WTC11 (cell line): ENCODE measurements around the gene SMIM22. TPM values are rescaled to one million over a fixed set of nuclear protein-coding genes. Genes with fewer than 3 reads are reported as not detected.

Experiments used
- ATAC-seq: fragments of 200-7000 bp; cut with Tn5 transposase; 2 replicates; pipeline ENCODE4 v1.10.0; 2021; ENCODE audit warnings: mild to moderate bottlenecking, moderate library complexity
- CTCF ChIA-PET: fragments of 300-600 bp; sonication (Branson Sonifier 250); formaldehyde crosslinking; loops from one replicate; lab custom pipeline; 2021; ENCODE audit warnings: antibody characterized with exemption; lab: Charles Lee
- POLR2A ChIA-PET: fragments of 350-600 bp; sonication (Branson Sonifier 250); formaldehyde crosslinking; loops from one replicate; lab custom pipeline; 2021; ENCODE audit warnings: antibody characterized with exemption; lab: Charles Lee
- DNase-seq: peaks from one replicate; pipeline ENCODE4 v3.0.0; 2021; ENCODE audit warnings: low spot score
- H3K27ac Mint-ChIP-seq: 2 replicates; pipeline ENCODE4 v1.8.0; 2021; ENCODE audit warnings: mixed read lengths
- H3K27me3 Mint-ChIP-seq: 2 replicates; pipeline ENCODE4 v1.8.0; 2021; ENCODE audit warnings: low read depth, mild to moderate bottlenecking, moderate library complexity, mixed read lengths
- H3K36me3 Mint-ChIP-seq: 2 replicates; pipeline ENCODE4 v1.8.0; 2021; ENCODE audit warnings: mixed read lengths
- H3K4me1 Mint-ChIP-seq: 2 replicates; pipeline ENCODE4 v1.8.0; 2022; ENCODE audit warnings: mixed read lengths
- H3K4me3 Mint-ChIP-seq: 2 replicates; pipeline ENCODE4 v1.8.0; 2021; ENCODE audit warnings: mild to moderate bottlenecking, moderate library complexity, mixed read lengths
- H3K9me3 Mint-ChIP-seq: 2 replicates; pipeline ENCODE4 v1.8.0; 2021; ENCODE audit warnings: mixed read lengths
- AR ChIP-seq: fragments of 250-450 bp; sonication (Bioruptor Pico); IDR thresholded peaks from 2 replicates; pipeline ENCODE4 v1.9.0; 2021; ENCODE audit warnings: mild to moderate bottlenecking
- CBFB ChIP-seq: sonication (generic); formaldehyde crosslinking; IDR thresholded peaks from 2 replicates; pipeline ENCODE4 v1.8.1; 2022; ENCODE audit warnings: mild to moderate bottlenecking, low read depth, missing genetic modification reagents
- CREB1 ChIP-seq: sonication (generic); formaldehyde crosslinking; IDR thresholded peaks from 2 replicates; pipeline ENCODE4 v1.8.0; 2023; ENCODE audit warnings: mild to moderate bottlenecking, missing genetic modification reagents
- E2F1 ChIP-seq: sonication (generic); formaldehyde crosslinking; IDR thresholded peaks from 2 replicates; pipeline ENCODE4 v1.8.0; 2022; ENCODE audit warnings: mild to moderate bottlenecking, missing genetic modification reagents
- ESRRA ChIP-seq: sonication (generic); formaldehyde crosslinking; IDR thresholded peaks from 2 replicates; pipeline ENCODE4 v1.8.1; 2022; ENCODE audit warnings: mild to moderate bottlenecking, missing genetic modification reagents, borderline replicate concordance
- FOXP4 ChIP-seq: sonication (generic); formaldehyde crosslinking; IDR thresholded peaks from 2 replicates; pipeline ENCODE4 v1.8.0; 2022; ENCODE audit warnings: mild to moderate bottlenecking, missing genetic modification reagents
- GTF2I ChIP-seq: fragments of 250-450 bp; sonication (Bioruptor Pico); conservative IDR thresholded peaks from 2 replicates; pipeline ENCODE4 v1.4.0; 2021; ENCODE audit warnings: mild to moderate bottlenecking
- IRF1 ChIP-seq: sonication (generic); formaldehyde crosslinking; IDR thresholded peaks from 2 replicates; pipeline ENCODE4 v1.8.0; 2023; ENCODE audit warnings: missing genetic modification reagents
- IRF2 ChIP-seq: sonication (generic); formaldehyde crosslinking; IDR thresholded peaks from 2 replicates; pipeline ENCODE4 v1.8.0; 2022; ENCODE audit warnings: low read depth, missing genetic modification reagents, borderline replicate concordance
- MXD4 ChIP-seq: fragments of 250-450 bp; sonication (Bioruptor Pico); IDR thresholded peaks from 2 replicates; pipeline ENCODE4 v1.8.0; 2021; ENCODE audit warnings: mild to moderate bottlenecking, moderate library complexity, borderline replicate concordance
- NR1H2 ChIP-seq: sonication (generic); formaldehyde crosslinking; IDR thresholded peaks from 2 replicates; pipeline ENCODE4 v1.9.0; 2021; ENCODE audit warnings: mild to moderate bottlenecking, moderate library complexity, missing genetic modification reagents
- NR2C2 ChIP-seq: sonication (generic); formaldehyde crosslinking; IDR thresholded peaks from 2 replicates; pipeline ENCODE4 v1.8.0; 2022; ENCODE audit warnings: mild to moderate bottlenecking, missing genetic modification reagents
- PREB ChIP-seq: sonication (generic); formaldehyde crosslinking; IDR thresholded peaks from 2 replicates; pipeline ENCODE4 v1.8.1; 2022; ENCODE audit warnings: mild to moderate bottlenecking, missing genetic modification reagents, moderate library complexity, borderline replicate concordance
- RELA ChIP-seq: sonication (generic); formaldehyde crosslinking; IDR thresholded peaks from 2 replicates; pipeline ENCODE4 v1.8.1; 2022; ENCODE audit warnings: missing genetic modification reagents, mild to moderate bottlenecking, borderline replicate concordance
- SMAD3 ChIP-seq: sonication (generic); formaldehyde crosslinking; IDR thresholded peaks from 2 replicates; pipeline ENCODE4 v1.8.0; 2022; ENCODE audit warnings: missing genetic modification reagents, mild to moderate bottlenecking, borderline replicate concordance
- SOX15 ChIP-seq: fragments of 250-450 bp; sonication (Bioruptor Pico); IDR thresholded peaks from 2 replicates; pipeline ENCODE4 v1.9.0; 2021; ENCODE audit warnings: mild to moderate bottlenecking
- SP1 ChIP-seq: sonication (generic); formaldehyde crosslinking; conservative IDR thresholded peaks from 2 replicates; pipeline ENCODE4 v1.8.1; 2022; ENCODE audit warnings: missing genetic modification reagents
- TCF7 ChIP-seq: sonication (generic); formaldehyde crosslinking; IDR thresholded peaks from 2 replicates; pipeline ENCODE4 v1.8.0; 2022; ENCODE audit warnings: mild to moderate bottlenecking, low read depth, missing genetic modification reagents, moderate library complexity
- TEAD4 ChIP-seq: sonication (generic); formaldehyde crosslinking; IDR thresholded peaks from 2 replicates; pipeline ENCODE4 v1.8.0; 2022; ENCODE audit warnings: mild to moderate bottlenecking, missing genetic modification reagents
- USF2 ChIP-seq: sonication (generic); formaldehyde crosslinking; IDR thresholded peaks from 2 replicates; pipeline ENCODE4 v1.8.1; 2023; ENCODE audit warnings: mild to moderate bottlenecking, missing genetic modification reagents, moderate library complexity
- ZNF121 ChIP-seq: sonication (generic); formaldehyde crosslinking; IDR thresholded peaks from 2 replicates; pipeline ENCODE4 v1.8.0; 2023; ENCODE audit warnings: missing genetic modification reagents
- ZNF232 ChIP-seq: sonication (generic); formaldehyde crosslinking; IDR thresholded peaks from 2 replicates; pipeline ENCODE4 v1.8.0; 2022; ENCODE audit warnings: mild to moderate bottlenecking, missing genetic modification reagents
- ZSCAN18 ChIP-seq: fragments of 250-450 bp; sonication (Bioruptor Pico); IDR thresholded peaks from 2 replicates; pipeline ENCODE4 v2.1.2; 2022; ENCODE audit warnings: mild to moderate bottlenecking, moderate library complexity
- total RNA-seq: library from RNA; stranded (reverse); gene quantifications from 3 replicates; pipeline ENCODE4 v1.2.3, GENCODE V29; 2021

The SMIM22 gene
- total RNA-seq, 1 experiment from 2014 or later = not detected

- Mint-ChIP-seq H3K36me3 (no peaks in the 10 kb centered on the region), H3K27ac (no peak overlapping the region), H3K27me3 (no peaks in the 10 kb centered on the region), H3K4me1 (peaks cover 11% of the 10 kb centered on the region), H3K4me3 (no peak overlapping the region), H3K9me3 (no peaks in the 10 kb centered on the region)
- CTCF ChIA-PET = no interaction called here
- ATAC-seq (no peak), DNase-seq (no peak)
- TF ChIP-seq PREB (CRISPR knock-in tag) (no peak), ESRRA (CRISPR knock-in tag) (no peak), AR (CRISPR knock-in tag) (no peak), CBFB (no peak), NR1H2 (CRISPR knock-in tag) (no peak), RELA (CRISPR knock-in tag) (no peak), NR2C2 (CRISPR knock-in tag) (no peak), IRF2 (CRISPR knock-in tag) (no peak), MXD4 (CRISPR knock-in tag) (no peak), SOX15 (CRISPR knock-in tag) (no peak)
- POLR2A ChIA-PET = interaction anchor here (0.7 kb wide), 1 partner anchor 95 kb away, joined by 4 read pairs; no protein-coding TSS in a partner anchor
Observed at GRCh38 chr16:4772351-4772750, 22.8 kb upstream of the SMIM22 start.

- no peak for ATAC-seq
- no peak for DNase-seq
- Mint-ChIP-seq H3K27ac (no peak overlapping the region), H3K9me3 (no peaks in the 10 kb centered on the region), H3K36me3 (no peaks in the 10 kb centered on the region), H3K4me1 (no peaks in the 10 kb centered on the region), H3K27me3 (no peaks in the 10 kb centered on the region), H3K4me3 (no peak overlapping the region)
- ChIA-PET CTCF (interaction anchor here (1.2 kb wide), 1 partner anchor 13 kb away, joined by 3 read pairs; the partner anchor contains the start of gene SEPTIN12), POLR2A (no interaction called here)
- TF ChIP-seq USF2 (CRISPR knock-in tag) (no peak), ZSCAN18 (CRISPR knock-in tag) (no peak), ZNF121 (CRISPR knock-in tag) (no peak), IRF1 (no peak), GTF2I (CRISPR knock-in tag) (no peak), SP1 (no peak), FOXP4 (no peak), SMAD3 (CRISPR knock-in tag) (no peak), TCF7 (CRISPR knock-in tag) (no peak), TEAD4 (CRISPR knock-in tag) (no peak), CREB1 (CRISPR knock-in tag) (no peak), E2F1 (no peak), ZNF232 (CRISPR knock-in tag) (no peak)
Observed at GRCh38 chr16:4775005-4775404, 20.2 kb upstream of the SMIM22 start.
